NCI-H2196 (cell line): ENCODE measurements around the gene PIK3R5.
"Not testable (repeated sequence)": the region's sequence is repeated elsewhere in the genome, so short reads cannot be mapped to it uniquely, and the experiment has no call there.

ENCODE experiments used
- DNase-seq: peaks from one replicate; lab custom pipeline; 2025; ENCODE audit not compliant: unreplicated experiment; lab: John Stamatoyannopoulos, UW

The PIK3R5 gene

DNA sequence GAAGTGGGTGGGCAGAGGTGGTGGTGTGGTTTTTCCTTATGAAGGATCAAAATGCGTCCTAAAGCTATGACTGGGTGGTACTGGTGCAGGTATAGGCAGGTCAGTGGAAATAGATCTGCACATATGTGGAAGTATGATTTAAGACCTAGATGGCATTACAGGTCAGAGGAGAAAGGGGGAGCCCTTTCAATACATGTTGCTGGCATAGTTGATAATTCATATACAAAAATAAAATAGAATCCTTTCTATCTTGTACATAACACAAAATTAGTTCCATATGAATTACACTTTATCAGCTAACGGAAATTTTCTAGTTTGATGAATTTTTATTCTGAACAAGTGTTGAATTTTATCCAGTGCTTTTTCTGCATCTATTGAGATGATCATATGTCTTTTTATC lies 20.8 kb upstream of the PIK3R5 start:
- no peak for DNase-seq

DNA sequence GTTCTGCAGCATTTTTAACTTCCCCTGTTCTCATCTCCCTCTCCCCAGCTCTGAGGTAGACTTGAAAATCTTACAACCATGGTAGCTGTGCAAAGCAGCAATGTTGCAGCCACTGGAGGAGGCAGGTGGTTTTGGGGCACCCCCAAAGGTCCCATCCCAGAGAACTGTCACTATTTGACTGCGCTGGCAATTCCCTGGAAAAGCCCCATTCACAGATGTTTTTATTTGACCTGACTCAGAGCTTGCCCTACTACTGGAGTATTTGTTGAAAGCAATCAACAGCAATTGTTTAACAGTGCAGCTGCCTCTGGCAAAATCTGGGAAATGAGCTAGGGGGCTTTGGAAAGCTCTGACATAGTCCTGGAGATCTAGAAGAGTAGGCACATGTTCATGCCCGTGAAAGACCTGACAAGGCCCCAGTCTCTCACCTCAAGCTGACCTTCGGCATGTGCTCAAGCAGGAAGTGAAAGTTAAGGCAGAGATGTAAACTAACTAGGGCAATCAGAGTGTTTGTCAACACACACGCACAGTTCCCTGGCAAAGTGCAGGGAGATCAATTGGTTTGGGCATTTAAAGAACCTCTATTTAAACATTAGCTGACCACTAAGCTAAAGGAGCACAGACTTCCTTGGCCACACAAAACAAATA lies 19.7 kb upstream of the PIK3R5 start:
- DNase-seq, result no peak

DNA sequence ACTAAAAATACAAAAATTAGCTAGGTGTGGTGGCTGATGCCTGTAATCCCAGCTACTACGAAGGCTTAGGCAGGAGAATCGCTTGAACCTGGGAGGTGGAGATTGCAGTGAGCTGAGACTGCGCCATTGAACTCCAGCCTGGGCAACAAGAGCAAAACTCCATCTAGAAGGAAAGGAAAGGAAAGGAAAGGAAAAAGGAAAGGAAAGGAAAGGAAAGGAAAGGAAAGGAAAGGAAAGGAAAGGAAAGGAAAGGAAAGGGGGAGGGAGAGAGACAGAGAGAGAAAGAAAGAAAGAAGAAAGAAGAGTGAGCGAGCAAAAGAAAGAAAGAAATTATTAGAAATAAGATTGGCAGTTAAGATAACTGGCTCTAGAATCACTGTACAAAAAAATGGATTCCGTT lies 18.7 kb upstream of the PIK3R5 start:
- not testable (repeated sequence) for DNase-seq

DNA sequence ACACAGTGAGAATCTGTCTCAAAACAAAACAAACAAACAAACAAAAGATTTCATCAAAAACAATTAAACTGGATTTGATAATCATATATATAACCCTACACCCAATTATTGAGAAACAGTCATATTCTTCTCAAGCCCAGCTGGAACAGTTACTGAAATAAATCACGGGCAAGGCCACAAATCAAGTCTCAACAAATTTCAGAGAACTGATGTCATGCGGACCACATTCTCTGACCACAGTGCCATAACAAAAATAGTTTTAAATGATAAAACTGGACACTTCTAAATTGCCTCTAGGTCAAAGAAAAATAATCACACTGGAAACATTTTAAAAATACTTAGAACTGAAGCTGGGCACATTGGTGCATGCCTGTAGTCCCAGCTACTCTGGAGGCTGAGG lies 15.9 kb upstream of the PIK3R5 start:
- no peak for DNase-seq

DNA sequence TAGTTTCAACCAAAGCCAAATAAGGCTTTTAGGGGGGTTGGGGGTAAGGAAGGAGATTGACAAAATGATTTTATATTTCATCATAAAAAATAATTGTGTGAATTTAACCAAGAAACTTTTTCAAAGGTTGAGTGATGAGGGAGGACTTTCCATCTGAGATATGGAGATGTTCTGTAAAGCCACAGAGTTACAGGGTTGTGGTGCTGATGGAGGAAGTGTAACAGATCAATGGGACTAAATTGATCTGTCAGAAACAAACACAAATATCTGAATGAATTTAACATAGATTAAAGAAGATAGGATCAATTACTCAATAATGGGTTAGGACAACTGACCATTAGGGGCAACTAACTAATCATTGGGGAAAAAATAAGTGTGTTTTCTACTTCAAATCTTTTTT lies 14.2 kb upstream of the PIK3R5 start:
- no peak for DNase-seq

DNA sequence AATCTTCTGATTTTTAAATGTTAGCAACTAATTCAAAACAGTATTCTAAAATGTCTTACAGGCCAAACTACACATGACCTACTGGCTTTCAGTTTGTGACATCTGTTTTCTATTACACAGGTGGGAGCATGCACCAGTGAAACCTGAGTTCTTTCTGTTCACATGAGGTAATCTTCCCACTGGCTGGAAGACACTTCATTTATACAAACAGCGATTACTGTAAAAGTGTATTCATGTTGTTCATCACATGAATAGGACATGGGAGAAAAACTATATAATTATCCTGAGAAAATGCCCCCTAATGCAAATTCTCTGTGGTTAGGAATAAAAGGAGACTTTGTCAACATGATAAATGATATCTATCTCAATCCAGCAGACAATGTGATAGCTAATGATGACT lies 11.1 kb upstream of the PIK3R5 start:
- DNase-seq, result no peak

DNA sequence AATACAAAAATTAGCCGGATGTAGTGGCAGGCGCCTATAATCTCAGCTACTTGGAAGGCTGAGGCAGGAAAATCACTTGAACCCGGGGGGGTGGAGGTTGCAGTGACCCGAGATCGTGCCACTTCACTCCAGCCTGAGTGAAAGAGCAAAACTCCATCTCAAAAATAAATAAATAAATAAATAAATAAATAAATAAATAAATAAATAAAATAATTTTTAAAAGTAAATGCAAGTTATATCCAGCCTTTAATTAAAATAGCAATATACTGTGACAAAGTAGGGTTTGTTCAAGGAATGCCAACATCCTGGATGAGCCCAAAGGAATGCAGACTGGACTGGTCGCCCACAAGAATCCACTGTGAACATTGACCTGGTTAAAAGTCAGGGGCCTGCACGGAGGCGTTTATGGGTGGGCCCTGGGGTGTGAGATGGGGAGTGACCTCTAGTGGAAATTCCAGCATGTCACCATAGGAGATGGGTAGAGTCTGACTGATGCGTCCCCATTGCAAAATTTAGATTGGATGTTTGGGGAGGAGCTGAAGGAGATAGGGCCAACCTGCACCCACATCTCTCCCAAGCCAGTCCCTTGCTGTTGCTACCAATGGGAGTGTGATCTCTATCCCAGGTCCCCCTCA lies 9.7 kb upstream of the PIK3R5 start:
- DNase-seq, result no peak

DNA sequence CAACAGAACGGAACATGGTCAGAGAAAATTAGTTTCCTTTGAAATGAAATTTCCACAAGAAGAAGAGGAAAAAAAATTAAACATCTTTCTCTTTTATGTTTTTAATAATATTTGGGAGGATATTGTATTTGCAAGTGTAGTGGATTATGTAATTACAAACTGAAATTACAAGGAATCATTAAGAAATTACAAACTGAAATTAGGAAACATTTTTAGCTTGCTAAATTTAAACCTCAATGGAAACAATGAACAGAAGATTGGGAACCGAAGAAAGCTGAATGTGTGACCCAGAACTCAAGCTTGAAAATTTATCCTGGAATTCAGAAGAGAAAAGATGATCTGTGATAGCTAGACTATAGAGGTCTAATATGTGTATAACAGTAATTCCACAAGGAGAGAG lies 4.4 kb upstream of the PIK3R5 start:
- DNase-seq, result no peak

DNA sequence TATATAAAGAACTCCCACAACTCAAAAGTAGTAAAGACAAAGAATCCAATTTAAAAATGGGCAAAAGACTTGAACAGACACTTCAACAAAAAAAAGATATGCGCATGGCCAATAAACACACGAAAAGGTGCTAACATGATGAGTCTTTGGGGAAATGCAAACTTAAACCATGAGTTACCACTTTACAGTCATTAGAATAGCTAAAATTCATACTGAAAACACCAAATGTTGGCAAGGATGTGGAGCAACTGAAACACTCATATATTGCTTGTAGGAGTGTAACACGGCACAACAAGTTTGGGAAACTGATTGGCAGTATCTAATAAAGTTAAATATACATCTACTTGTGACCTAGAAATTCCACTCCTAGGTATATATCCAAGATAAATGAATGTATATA lies 3.0 kb upstream of the PIK3R5 start:
- DNase-seq, result no peak

DNA sequence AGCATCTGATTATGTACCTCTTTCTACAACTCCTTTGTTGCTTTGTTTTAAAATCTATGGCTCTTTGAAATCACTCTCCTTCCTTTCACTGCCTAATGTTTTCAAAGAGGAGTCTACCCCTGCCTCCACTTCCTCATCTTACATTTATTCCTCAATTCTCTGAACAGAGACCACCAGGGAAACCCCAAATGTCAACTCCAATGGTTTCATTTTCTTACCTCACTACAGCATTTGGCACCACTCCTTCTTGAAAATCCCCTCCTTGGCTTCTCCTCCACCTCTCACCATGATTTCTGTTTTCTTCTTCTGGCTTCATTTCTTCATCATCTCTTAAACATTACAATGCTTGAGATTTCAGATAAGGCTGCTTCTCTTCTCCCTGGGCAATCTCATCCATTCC lies 2.4 kb upstream of the PIK3R5 start:
- no peak for DNase-seq

DNA sequence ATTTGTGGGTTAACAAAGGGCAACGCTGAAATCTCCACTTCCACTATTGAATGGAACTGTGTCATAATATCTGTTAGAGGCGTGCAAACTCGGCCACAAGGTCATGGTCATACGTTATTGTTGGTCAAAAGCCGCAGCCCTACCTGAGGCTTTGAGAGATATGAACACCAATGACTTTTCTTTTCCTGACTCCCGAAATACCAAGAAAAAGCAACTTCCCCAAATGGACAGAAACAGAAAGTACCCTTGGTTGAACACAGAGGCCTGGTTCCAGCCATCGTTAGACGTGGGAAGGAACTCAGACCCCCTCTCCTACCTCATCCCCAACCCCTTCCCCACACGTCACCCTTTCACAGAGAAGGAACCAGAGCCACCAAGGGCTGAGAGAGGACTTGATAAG lies 1.4 kb upstream of the PIK3R5 start:
- DNase-seq, result no peak

DNA sequence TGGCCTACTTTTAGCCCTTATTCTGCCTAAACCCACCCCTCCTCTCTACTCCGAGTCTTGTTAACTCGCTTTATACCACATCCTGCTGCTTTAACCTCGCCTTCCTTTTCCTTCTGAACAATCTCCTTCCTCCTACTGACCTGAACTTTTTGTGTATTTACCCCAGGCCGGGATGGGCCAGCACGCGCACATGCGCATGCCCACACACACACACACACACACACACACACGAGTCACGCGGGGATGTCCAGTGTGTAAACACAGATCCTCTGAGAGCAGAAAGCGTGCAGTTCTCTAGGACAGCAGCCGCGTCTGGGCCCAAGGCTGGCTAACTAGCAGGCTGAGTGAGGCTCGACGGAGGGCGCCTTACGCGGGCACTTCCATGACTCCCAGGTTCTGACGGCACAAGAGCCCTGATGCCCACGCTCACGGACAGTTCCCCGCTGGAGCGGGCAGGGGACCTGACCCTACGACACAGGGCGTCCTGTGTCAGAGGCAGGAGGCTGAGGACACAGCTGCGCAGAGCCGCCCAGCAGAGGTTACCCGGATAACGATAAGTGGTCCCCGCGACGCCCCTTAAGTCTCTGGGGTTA lies 610 bp downstream of the PIK3R5 start:
- no peak for DNase-seq

DNA sequence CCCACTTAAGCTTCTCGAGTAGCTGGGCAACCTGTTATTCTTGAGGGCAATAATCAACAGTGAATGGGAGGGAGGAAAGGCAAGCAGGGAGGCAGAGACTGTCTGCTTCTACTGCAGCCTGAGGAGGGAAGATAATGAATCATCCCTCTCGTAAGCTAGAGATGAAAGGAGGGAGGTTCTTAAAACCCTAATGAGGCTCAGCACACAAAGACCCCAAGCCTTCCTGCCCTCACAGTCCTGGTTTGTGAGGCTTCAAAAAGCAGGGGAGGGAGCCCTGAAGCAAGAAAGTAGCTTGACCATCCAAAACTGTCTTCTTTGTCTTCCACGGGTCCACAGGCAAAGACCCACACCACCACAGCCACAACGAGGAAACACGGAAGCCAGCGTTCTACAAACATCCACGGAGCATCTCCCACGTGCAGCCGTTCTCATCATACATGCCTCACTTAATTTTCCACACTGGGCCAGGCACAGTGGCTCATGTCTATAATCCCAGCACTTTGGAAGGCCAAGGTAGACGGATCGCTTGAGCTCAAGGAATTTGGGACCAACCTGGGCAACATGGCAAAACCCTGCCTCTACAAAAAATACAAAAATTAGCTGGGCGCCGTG lies 1.8 kb downstream of the PIK3R5 start:
- DNase-seq, result no peak

DNA sequence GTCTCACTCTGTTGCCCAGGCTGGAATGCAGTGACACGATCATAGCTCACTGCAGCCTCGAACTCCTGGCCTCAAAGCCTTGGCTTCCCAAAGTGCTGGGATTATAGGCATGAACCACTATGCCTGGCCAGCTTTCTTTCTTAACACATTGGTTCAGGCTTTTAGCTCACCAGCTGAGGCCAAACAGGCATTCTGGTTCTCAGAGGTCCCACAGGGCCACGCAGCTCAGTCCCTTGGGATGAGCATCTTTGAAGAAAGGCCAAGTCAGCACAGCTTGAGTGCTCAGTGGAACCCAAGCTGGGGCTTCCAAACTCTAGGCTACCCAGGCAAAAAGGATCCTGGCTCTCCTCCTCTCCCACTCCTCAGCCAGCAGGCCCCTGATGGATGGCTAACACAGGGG lies 2.5 kb downstream of the PIK3R5 start:
- no peak for DNase-seq

DNA sequence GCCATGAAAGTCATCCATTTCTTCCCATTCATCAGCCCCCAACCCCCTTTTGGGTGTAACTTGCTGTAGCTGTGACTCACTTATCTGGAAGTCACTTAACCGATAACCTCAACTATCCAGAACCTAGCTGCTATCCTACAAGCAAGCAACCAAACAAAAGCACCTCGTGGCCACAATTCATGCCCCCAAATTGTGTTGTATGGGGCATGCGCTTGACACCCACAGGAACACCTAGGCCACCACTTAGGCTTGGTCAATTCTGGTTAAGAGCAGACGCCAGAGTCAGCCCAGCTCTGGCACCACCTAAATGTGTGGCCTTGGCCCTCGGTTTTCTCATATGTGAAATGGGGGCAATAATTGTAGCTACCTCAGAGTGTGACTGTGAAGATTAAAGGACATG lies 3.7 kb downstream of the PIK3R5 start:
- no peak for DNase-seq

DNA sequence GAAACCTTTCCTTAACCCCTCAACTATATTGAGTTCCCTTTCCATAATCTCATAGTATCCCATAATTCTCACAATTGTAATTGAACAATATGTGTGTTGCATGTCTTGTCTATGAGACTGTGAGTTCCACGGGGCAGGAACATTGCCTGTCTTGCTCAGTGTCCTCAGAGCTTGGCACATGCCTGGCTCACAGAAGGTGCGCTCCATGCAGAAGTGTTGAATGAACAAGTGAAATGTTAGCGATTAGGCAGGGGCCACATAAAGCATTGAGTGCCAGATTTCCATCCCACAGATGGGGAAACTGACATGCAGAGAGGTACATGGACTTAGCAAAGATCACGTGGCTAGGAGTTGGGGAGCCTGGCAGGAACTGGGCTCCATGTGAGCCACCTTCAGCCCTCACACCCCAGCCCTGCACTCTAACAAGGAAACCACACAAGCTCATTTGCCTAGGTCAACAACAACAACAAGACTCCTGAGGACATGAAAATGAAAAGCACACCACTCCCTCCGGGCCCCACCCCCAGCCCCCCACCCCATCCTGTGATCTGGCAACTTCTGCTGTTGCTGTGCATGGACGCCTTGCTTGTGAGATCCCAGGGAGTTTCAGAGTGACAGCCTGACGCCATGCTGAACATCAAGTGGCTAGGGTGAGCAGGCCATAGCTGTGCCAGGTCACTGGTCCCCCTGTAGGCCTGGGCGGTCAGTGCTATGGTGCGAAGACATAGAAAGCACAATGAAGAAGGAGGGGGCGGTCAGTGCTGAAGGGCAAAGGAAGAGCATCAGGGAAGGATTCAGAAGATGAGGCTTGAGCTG lies 5.0 kb downstream of the PIK3R5 start:
- no peak for DNase-seq

DNA sequence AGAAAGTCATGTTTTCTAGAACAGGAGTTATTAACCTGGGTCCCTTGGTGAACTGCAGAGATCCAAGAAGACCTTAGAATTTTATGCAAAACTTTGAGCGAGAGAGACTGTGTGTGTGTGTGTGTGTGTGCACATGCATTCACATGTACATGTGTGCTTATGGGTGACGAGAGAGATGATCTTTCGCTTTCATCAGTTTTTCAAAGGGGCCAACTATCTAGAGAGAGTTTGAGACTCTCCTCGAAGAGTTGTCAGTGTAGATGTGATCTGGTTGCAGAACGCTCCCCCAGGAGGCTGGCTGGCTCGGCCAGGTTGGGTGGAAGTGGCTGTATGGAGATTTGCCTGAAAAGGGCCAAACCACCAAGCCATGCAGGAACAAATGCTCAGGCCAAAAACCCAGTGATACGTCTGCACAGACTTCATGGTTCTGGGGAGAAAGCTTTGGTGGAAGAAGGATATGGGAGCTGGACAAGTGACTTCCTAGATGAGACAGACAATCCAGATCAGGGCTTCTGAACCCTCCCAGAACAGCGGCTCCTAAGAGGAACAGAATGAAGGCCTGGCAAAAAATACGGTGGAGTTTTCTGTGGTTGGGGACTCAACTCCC lies 6.1 kb downstream of the PIK3R5 start:
- DNase-seq, result no peak

DNA sequence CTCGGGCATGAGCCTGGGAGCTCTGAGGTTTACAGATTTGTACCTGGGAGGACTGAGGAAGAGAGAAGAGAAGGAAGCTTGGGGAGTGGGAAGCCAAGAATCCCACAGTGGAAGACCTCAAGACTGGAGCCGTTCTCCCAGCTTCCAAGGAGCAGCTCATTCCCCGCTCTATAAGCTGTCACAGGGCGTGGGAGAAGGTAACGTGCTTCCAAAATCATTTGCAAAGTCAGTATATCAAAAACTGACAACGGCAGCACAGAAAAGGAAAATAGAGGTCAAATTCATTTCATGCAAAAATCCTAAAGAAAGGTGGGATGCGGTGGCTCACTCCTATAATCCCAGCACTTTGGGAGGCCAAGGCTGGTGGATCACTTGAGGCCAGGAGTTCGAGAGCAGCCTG lies 7.8 kb downstream of the PIK3R5 start:
- no peak for DNase-seq

DNA sequence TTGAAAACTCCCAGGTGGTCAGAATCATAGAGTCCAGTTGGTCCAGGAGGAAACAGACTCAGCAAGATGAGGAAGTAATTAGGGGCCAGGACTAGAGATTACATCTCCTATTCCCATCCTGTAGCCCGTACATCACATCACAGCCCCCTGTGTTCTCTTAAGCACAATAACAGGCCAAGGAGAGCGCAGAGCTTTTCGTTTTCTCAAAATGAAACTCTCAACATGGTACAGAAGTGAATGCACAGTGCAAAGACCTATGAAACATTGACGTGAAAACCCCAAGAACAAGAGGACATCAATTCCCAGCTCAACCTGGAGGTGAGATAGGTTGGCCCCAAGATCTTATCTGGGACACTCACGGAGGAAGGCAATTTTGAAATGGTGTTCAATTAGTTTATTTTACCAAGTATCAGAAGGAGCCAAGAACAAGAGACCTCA lies 9.0 kb downstream of the PIK3R5 start:
- DNase-seq, result no peak

DNA sequence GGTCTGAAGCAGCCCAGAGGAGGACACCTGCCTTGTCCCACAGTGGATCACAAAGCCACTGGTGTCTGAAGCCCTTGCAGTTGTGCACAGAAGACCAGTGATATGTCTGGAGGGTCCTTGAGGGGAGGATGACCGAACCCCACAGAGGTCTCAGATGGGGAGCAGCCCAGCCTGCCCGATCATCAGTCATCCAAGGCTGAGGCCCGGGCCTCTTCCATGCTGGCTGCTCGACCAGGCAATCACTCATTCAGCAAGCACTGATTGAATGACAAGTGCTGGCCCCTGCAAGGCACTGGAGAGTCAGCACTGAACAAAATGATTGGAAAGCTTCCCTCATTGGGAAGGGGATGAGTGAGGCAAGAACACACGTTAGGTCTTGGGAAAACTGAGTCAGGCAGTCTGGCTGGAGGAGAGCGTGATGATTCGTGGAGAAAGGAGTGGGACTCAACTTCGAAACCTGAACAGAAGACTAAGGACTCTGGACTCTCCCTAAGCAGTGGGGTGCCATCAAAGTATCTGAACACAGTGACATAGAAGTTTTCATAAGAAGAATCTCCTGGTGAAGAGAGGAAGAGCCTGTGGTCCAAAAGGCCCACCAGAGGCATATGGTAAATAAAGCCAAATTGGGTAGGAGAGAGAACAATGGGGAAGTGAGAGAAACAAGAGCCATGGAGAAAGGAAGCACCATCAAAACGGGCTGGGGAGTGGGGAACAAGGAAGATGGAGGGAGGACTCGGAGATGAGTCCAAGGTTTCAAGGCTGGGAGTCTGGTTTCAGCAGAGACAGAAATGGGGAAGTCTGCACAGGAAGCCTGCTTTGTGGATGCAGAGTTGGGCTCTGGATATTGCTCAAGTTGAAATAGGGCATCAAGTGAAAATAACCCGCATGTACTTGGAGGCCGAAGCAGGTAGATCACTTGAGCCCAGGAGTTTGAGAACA lies 10.2 kb downstream of the PIK3R5 start:
- DNase-seq, result no peak
